ENCODE measurements around the gene AATF. TPM values are rescaled to one million over a fixed set of nuclear protein-coding genes. Genes with fewer than 3 reads are reported as not detected.

The AATF gene
- total and polyA plus RNA-seq, 9 of the 15 experiments (the other 6 are each of a cell fraction or from before 2014, with no cell fraction given) = 34.5 to 133 (median 90.1) TPM

DNA sequence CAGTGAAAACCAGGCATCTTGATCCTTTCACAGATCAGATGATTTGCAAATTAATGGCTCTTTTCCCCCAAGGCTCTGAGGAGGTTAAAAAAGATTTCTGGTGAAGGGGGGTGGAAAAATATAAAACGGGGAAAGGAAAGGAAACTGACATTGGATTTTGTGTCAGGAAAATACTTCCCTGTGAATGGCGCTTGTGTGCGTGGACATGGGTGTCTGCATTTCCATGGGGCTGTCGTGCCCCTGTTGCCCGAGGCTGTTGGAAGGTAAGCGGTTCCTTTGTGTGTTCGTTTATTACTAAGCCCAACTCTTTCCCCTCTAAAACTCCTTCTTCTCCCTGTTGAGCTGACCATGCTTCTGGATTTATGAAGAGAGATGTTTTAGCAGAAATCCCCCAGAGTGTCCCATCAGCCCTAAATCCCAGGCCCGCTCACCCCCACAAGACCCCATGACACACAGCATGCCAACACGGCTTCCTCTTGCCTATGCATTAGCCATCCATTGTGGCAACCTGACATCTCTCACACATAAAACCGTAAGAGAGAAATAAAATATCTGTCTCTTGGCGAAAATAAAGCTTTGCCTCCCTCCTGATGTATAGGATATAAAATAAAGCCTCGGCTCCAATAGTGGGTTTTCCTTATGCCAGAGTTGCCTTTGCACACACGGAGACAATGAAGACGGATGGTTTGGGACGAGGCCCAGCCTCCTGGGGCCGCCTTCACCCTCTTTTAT is 18.7 kb upstream of the AATF start:
- H3K27me3 ChIP-seq (ENCODE audit: control insufficient read depth in 2 of 2, insufficient read depth in 2 of 2, low read length in 2 of 2) = peaks cover 44 to 51% of the 10 kb centered on the region in 2 experiments; a peak in 4 of 5 replicates
- no peak overlapping the region for H3K27ac ChIP-seq (ENCODE audit: extremely low read depth, low read depth, low read length)
- ChIA-PET CTCF (ENCODE audit: low intra/inter-chr PET ratio) (no interaction called here), POLR2A (interaction anchor here (0.9 kb wide), 1 partner anchor 9 kb away, joined by 6 read pairs; no protein-coding TSS in a partner anchor)
- H4K20me1 ChIP-seq (replicated peaks; ENCODE audit: control insufficient read depth, insufficient read depth, low read length) = peaks cover 21% of the 10 kb centered on the region
- H3K4me2 ChIP-seq (ENCODE audit: insufficient read depth, low read length) = no peak overlapping the region
- ATAC-seq (no peak), DNase-seq (ENCODE audit: extremely low read depth in 1 of 4, low spot score in 3 of 4) (no peak), FAIRE-seq (no peak)
- no TSS peak for BruUV-seq (replicated peaks)
- no peak overlapping the region for H3K9ac ChIP-seq (ENCODE audit: insufficient read depth in 1 of 2, low read depth in 2 of 2, low read length in 2 of 2)
- H3K9me3 ChIP-seq (replicated peaks; ENCODE audit: control insufficient read depth, insufficient read depth, low read depth, low read length) = no peaks in the 10 kb centered on the region
- intact Hi-C loops (cut with micrococcal nuclease) (no loop called here), in situ Hi-C loops (cut with MboI) (no loop called here)
- 24% methylated on average over 15 of the region's 16 CpGs for WGBS (ENCODE audit: insufficient coverage, low coverage, missing lambda C conversion rate)
- no peak overlapping the region for H2AFZ ChIP-seq (ENCODE audit: low read depth, low read length)
- H3K4me3 ChIP-seq = no peak overlapping the region
- H3K79me2 ChIP-seq (ENCODE audit: control insufficient read depth, insufficient read depth, low read length) = no peaks in the 10 kb centered on the region
- no peaks in the 10 kb centered on the region for H3K36me3 ChIP-seq (ENCODE audit: control insufficient read depth, insufficient read depth, low read length)
- H3K9me1 ChIP-seq (ENCODE audit: control insufficient read depth, insufficient read depth, low read length) = no peaks in the 10 kb centered on the region
- peaks cover 14 to 32% of the 10 kb centered on the region in 2 experiments for H3K4me1 ChIP-seq (replicated peaks in 1 of 2; ENCODE audit: control insufficient read depth in 2 of 2, insufficient read depth in 2 of 2, low read length in 2 of 2)
- TF ChIP-seq, protein P1, sequence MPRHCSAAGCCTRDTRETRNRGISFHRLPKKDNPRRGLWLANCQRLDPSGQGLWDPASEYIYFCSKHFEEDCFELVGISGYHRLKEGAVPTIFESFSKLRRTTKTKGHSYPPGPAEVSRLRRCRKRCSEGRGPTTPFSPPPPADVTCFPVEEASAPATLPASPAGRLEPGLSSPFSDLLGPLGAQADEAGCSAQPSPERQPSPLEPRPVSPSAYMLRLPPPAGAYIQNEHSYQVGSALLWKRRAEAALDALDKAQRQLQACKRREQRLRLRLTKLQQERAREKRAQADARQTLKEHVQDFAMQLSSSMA (CRISPR knock-in tag; IDR thresholded peaks at IDR 0.05) = no peak
- no peak for TF ChIP-seq TEAD1 (CRISPR knock-in tag; IDR thresholded peaks at IDR 0.05)
- no peak for TF ChIP-seq FOXA1 (IDR thresholded peaks at IDR 0.05; ENCODE audit: borderline replicate concordance)
- no peak for TF ChIP-seq GTF2A2 (tag; IDR thresholded peaks at IDR 0.05)
- TF ChIP-seq ETV6 (IDR thresholded peaks at IDR 0.05; ENCODE audit: borderline replicate concordance in 1 of 2, low read depth in 2 of 2, low read length in 1 of 2) = no peak
- TF ChIP-seq ETV6 (CRISPR knock-in tag; IDR thresholded peaks at IDR 0.05; ENCODE audit: borderline replicate concordance) = no peak
- no peak for TF ChIP-seq ELF4 (CRISPR knock-in tag; IDR thresholded peaks at IDR 0.05)
- no peak for TF ChIP-seq ZBTB8A (IDR thresholded peaks at IDR 0.05; ENCODE audit: partially characterized antibody)
- no peak for TF ChIP-seq MEIS2 (IDR thresholded peaks at IDR 0.05; ENCODE audit: partially characterized antibody)
- no peak for TF ChIP-seq PPARD (CRISPR knock-in tag; IDR thresholded peaks at IDR 0.05)
- TF ChIP-seq, protein P2, sequence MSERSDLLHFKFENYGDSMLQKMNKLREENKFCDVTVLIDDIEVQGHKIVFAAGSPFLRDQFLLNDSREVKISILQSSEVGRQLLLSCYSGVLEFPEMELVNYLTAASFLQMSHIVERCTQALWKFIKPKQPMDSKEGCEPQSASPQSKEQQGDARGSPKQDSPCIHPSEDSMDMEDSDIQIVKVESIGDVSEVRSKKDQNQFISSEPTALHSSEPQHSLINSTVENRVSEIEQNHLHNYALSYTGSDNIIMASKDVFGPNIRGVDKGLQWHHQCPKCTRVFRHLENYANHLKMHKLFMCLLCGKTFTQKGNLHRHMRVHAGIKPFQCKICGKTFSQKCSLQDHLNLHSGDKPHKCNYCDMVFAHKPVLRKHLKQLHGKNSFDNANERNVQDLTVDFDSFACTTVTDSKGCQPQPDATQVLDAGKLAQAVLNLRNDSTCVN (CRISPR knock-in tag; IDR thresholded peaks at IDR 0.05) = no peak
- TF ChIP-seq PRPF4 (IDR thresholded peaks at IDR 0.05; ENCODE audit: insufficient read depth, low read depth, low read length, poor library complexity, severe bottlenecking) = no peak
- no peak for TF ChIP-seq HIVEP1 (CRISPR knock-in tag; IDR thresholded peaks at IDR 0.05)
- no peak for TF ChIP-seq CSDE1 (IDR thresholded peaks at IDR 0.05)
- no peak for TF ChIP-seq RBM17 (IDR thresholded peaks at IDR 0.05; ENCODE audit: borderline replicate concordance, low read depth, low read length)
- TF ChIP-seq ZSCAN29 (IDR thresholded peaks at IDR 0.05) = no peak
- TF ChIP-seq PTRF (tag; IDR thresholded peaks at IDR 0.05) = no peak
- TF ChIP-seq CHD4 (IDR thresholded peaks at IDR 0.05; ENCODE audit: insufficient read depth, insufficient replicate concordance, low read depth, low read length, poor library complexity, severe bottlenecking) = no peak
